Measurements from ENCODE around the gene RECQL5. TPM values are rescaled to one million over a fixed set of nuclear protein-coding genes. Genes with fewer than 3 reads are reported as not detected.

The RECQL5 gene
- polyA plus RNA-seq, 2 of the 4 experiments (the other 2 are of a cell fraction): 22.7 to 39.9 TPM

GRCh38 chr17:75630071-75630917, 36.7 kb downstream of the RECQL5 start:
- DNase-seq (ENCODE audit: low read depth in 1 of 2, low spot score in 1 of 2): no peak
- ChIA-PET POLR2A (interaction anchor here (0.9 to 1.1 kb wide), 2 partner anchors 37 to 118 kb away, joined by 3 to 8 read pairs; partner anchors contain the start of genes RECQL5 and SAP30BP), CTCF (interaction anchor here (0.5 to 51.3 kb wide), 11 partner anchors 3 to 257 kb away, joined by 3 to 2254 read pairs (median 23); partner anchors contain the start of genes GALK1, MYO15B, RECQL5 and SAP30BP)
- 82% methylated on average over 25 of the region's 26 CpGs for WGBS (ENCODE audit: missing lambda C conversion rate)
- no peak for TF ChIP-seq POLR2A (IDR thresholded peaks at IDR 0.05; ENCODE audit: low read length)
- TF ChIP-seq TFCP2L1 (CRISPR knock-in tag; IDR thresholded peaks at IDR 0.05): no peak
- no peak for TF ChIP-seq EP300 (IDR thresholded peaks at IDR 0.05)
- TF ChIP-seq JUNB (IDR thresholded peaks at IDR 0.05): no peak
- TF ChIP-seq GATA3 (IDR thresholded peaks at IDR 0.05; ENCODE audit: borderline replicate concordance): no peak
- TF ChIP-seq FOSB (CRISPR knock-in tag; IDR thresholded peaks at IDR 0.05): no peak
- no peak for TF ChIP-seq HMGXB4 (CRISPR knock-in tag; IDR thresholded peaks at IDR 0.05; ENCODE audit: borderline replicate concordance)
- no peak for TF ChIP-seq SMC3 (IDR thresholded peaks at IDR 0.05)
- TF ChIP-seq ZC3H11A (IDR thresholded peaks at IDR 0.05): no peak
- TF ChIP-seq BHLHE40 (IDR thresholded peaks at IDR 0.05; ENCODE audit: low read depth, low read length): no peak
- no peak for TF ChIP-seq CHD2 (IDR thresholded peaks at IDR 0.05; ENCODE audit: low read length, partially characterized antibody)
- TF ChIP-seq REST (IDR thresholded peaks at IDR 0.05): no peak
- no peak for TF ChIP-seq CEBPB (IDR thresholded peaks at IDR 0.05)
- TF ChIP-seq, protein P1, sequence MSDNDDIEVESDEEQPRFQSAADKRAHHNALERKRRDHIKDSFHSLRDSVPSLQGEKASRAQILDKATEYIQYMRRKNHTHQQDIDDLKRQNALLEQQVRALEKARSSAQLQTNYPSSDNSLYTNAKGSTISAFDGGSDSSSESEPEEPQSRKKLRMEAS (IDR thresholded peaks at IDR 0.05): no peak
- TF ChIP-seq ESRRA (IDR thresholded peaks at IDR 0.05; ENCODE audit: borderline replicate concordance, low read length): no peak
- TF ChIP-seq PBX3 (IDR thresholded peaks at IDR 0.05): no peak
- no peaks in the 10 kb centered on the region for H3K9me3 ChIP-seq
- H3K27ac ChIP-seq: no peak overlapping the region
- peaks cover 19% of the 10 kb centered on the region for H3K4me1 ChIP-seq
- FAIRE-seq: no peak
- no peak overlapping the region for H3K4me3 ChIP-seq
- no peak overlapping the region for H3K4me2 ChIP-seq
- no peak for ATAC-seq

- H3K4me2 ChIP-seq: no peak overlapping the region
- H3K27ac ChIP-seq: no peak overlapping the region
- POLR2A ChIA-PET: interaction anchor here (0.9 kb wide), 1 partner anchor 119 kb away, joined by 8 read pairs; no protein-coding TSS in a partner anchor
- H3K9me3 ChIP-seq: no peaks in the 10 kb centered on the region
- WGBS (ENCODE audit: missing lambda C conversion rate): 80% methylated on average over 14 of the region's 14 CpGs
- H3K4me1 ChIP-seq: peaks cover 17% of the 10 kb centered on the region
- FAIRE-seq: no peak
- no peak for TF ChIP-seq POLR2A (IDR thresholded peaks at IDR 0.05; ENCODE audit: low read length)
- no peak for TF ChIP-seq CHD2 (IDR thresholded peaks at IDR 0.05; ENCODE audit: low read length, partially characterized antibody)
- TF ChIP-seq HOXB5 (CRISPR knock-in tag; IDR thresholded peaks at IDR 0.05): no peak
- no peak for TF ChIP-seq PHF8 (IDR thresholded peaks at IDR 0.05; ENCODE audit: borderline replicate concordance, low read depth)
- TF ChIP-seq NPAS2 (CRISPR knock-in tag; IDR thresholded peaks at IDR 0.05; ENCODE audit: borderline replicate concordance): no peak
- TF ChIP-seq CBX8 (IDR thresholded peaks at IDR 0.05): no peak
- peak in 1 of 2 experiments; percentile 0; a peak in 1 of 5 replicates for TF ChIP-seq JUN (IDR thresholded peaks at IDR 0.05)
- TF ChIP-seq CBX2 (IDR thresholded peaks at IDR 0.05; ENCODE audit: borderline replicate concordance, low read depth): no peak
- no peak for ATAC-seq
- no peak overlapping the region for H3K4me3 ChIP-seq
- CTCF ChIA-PET: interaction anchor here (0.9 to 51.3 kb wide), 10 partner anchors 4 to 201 kb away, joined by 3 to 2254 read pairs (median 86); partner anchors contain the start of genes GALK1, MYO15B, RECQL5 and SAP30BP
- DNase-seq (ENCODE audit: low read depth in 1 of 2, low spot score in 1 of 2): no peak
These were observed 37.8 kb downstream of the RECQL5 start for GRCh38 chr17:75629157-75629556.

Measured in A549 (cell line).